ENCODE data around the gene CGN. TPM values are rescaled to one million over a fixed set of nuclear protein-coding genes. Genes with fewer than 3 reads are reported as not detected.
A peak's percentile ranks its signal among the peaks of the same experiment; 100 is the strongest.

The CGN gene
- total and polyA plus RNA-seq, 2 of the 13 experiments (the other 11 are each of a cell fraction or from before 2014, with no cell fraction given), result 0.75 to 0.81 TPM

DNA sequence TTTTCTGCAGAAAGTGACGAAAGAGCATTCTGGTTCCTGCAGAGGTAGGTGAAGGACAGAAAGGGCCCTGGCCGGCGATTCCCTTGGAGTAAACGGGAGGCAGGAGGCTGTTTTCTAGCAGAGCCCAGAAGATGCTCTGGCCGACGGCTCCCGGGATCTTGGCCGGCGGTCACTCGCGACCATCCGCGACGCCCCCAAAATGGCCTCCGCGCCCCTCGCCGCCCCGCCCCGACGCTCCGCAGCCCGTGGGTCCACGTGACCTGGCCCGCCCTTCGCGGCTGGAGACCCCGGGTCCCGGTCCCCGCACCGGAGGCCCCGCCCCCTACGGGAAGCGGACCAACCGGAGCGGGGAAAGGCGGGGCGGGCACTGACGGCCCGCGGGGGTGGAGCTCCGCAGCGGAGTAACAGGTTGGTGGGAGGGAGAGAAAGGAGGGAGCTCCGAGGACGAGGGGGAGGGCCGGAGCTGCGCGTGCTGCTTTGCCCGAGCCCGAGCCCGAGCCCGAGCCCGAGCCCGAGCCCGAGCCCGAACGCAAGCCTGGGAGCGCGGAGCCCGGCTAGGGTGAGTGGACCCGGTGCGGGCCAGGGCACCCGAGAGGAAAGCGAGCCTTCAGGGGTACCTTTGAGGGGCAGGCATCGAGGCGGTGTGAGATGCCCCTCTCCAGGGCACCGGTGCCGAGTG is at the start of gene CGN (continued):
- TF ChIP-seq SMAD9 (CRISPR knock-in tag; IDR thresholded peaks at IDR 0.05) (no peak), CCAR2 (optimal IDR thresholded peaks at IDR 0.05; ENCODE audit: low read depth, low read length) (no peak), TCF7L2 (IDR thresholded peaks at IDR 0.05; ENCODE audit: low read depth, low read length) (no peak), SRSF4 (IDR thresholded peaks at IDR 0.05; ENCODE audit: low read depth, low read length, poor library complexity, severe bottlenecking) (no peak), ZNF468 (CRISPR knock-in tag; IDR thresholded peaks at IDR 0.05) (no peak), ZNF446 (CRISPR knock-in tag; IDR thresholded peaks at IDR 0.05) (no peak), CHD4 (IDR thresholded peaks at IDR 0.05; ENCODE audit: borderline replicate concordance, low read length) (no peak), SPEN (CRISPR knock-in tag; IDR thresholded peaks at IDR 0.05; ENCODE audit: low read depth) (0 out of 2 replicates have a peak, but pooled peaks have one; percentile 52), SOX13 (IDR thresholded peaks at IDR 0.05) (no peak), SOX13 (CRISPR knock-in tag; conservative IDR thresholded peaks at IDR 0.05 in 1 of 2, IDR thresholded peaks at IDR 0.05 in 1 of 2) (peak in 1 of 2 experiments; percentile 72; a peak in 2 of 4 replicates), SP5 (CRISPR knock-in tag; IDR thresholded peaks at IDR 0.05; ENCODE audit: borderline replicate concordance, low read depth) (peak; percentile 41; the same call in 1 of the 2 replicates), ZNF17 (CRISPR knock-in tag; IDR thresholded peaks at IDR 0.05) (no peak), FOXJ3 (CRISPR knock-in tag; IDR thresholded peaks at IDR 0.05; ENCODE audit: borderline replicate concordance) (no peak), PATZ1 (CRISPR knock-in tag; IDR thresholded peaks at IDR 0.05) (peak; percentile 45; the same call in 1 of the 2 replicates), MZF1 (CRISPR knock-in tag; IDR thresholded peaks at IDR 0.05; ENCODE audit: borderline replicate concordance) (no peak), ZNF619 (CRISPR knock-in tag; IDR thresholded peaks at IDR 0.05) (no peak), ZFP62 (CRISPR knock-in tag; IDR thresholded peaks at IDR 0.05) (no peak), RELA (CRISPR knock-in tag; IDR thresholded peaks at IDR 0.05) (no peak), ZNF563 (CRISPR knock-in tag; IDR thresholded peaks at IDR 0.05) (peak; percentile 57; the same call in 1 of the 2 replicates), MTF1 (CRISPR knock-in tag; IDR thresholded peaks at IDR 0.05) (no peak), CREB1 (IDR thresholded peaks at IDR 0.05) (no peak), CREB1 (CRISPR knock-in tag; IDR thresholded peaks at IDR 0.05) (no peak), KLF12 (CRISPR knock-in tag; IDR thresholded peaks at IDR 0.05; ENCODE audit: borderline replicate concordance) (no peak), ZNF224 (CRISPR knock-in tag; IDR thresholded peaks at IDR 0.05) (peak; percentile 23; the same call in 1 of the 2 replicates), ASH2L (IDR thresholded peaks at IDR 0.05; ENCODE audit: insufficient read length, low read depth, low read length) (peak; percentile 13), ATF7 (IDR thresholded peaks at IDR 0.05) (no peak), ATF7 (CRISPR knock-in tag; IDR thresholded peaks at IDR 0.05) (no peak), NFKB2 (CRISPR knock-in tag; IDR thresholded peaks at IDR 0.05; ENCODE audit: borderline replicate concordance) (no peak)
- TF ChIP-seq, protein P1, sequence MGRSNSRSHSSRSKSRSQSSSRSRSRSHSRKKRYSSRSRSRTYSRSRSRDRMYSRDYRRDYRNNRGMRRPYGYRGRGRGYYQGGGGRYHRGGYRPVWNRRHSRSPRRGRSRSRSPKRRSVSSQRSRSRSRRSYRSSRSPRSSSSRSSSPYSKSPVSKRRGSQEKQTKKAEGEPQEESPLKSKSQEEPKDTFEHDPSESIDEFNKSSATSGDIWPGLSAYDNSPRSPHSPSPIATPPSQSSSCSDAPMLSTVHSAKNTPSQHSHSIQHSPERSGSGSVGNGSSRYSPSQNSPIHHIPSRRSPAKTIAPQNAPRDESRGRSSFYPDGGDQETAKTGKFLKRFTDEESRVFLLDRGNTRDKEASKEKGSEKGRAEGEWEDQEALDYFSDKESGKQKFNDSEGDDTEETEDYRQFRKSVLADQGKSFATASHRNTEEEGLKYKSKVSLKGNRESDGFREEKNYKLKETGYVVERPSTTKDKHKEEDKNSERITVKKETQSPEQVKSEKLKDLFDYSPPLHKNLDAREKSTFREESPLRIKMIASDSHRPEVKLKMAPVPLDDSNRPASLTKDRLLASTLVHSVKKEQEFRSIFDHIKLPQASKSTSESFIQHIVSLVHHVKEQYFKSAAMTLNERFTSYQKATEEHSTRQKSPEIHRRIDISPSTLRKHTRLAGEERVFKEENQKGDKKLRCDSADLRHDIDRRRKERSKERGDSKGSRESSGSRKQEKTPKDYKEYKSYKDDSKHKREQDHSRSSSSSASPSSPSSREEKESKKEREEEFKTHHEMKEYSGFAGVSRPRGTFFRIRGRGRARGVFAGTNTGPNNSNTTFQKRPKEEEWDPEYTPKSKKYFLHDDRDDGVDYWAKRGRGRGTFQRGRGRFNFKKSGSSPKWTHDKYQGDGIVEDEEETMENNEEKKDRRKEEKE (IDR thresholded peaks at IDR 0.05), result no peak
